K562 (cell line): ENCODE measurements around the gene HLA-DOB. TPM values are rescaled to one million over a fixed set of nuclear protein-coding genes. Genes with fewer than 3 reads are reported as not detected.

Experiments
- HEY1 ChIP-seq: fragments of 250-450 bp; sonication (Bioruptor Pico); IDR thresholded peaks from 2 replicates; pipeline ENCODE4 v1.5.0; 2020; ENCODE audit warnings: mild to moderate bottlenecking, moderate library complexity, borderline replicate concordance
- ILK ChIP-seq: fragments of 450-650 bp; IDR thresholded peaks from 2 replicates; pipeline ENCODE4 v1.6.1; 2016; ENCODE audit warnings: missing genetic modification characterization, low read depth, mild to moderate bottlenecking, missing compliant biosample characterization, moderate library complexity, borderline replicate concordance
- IRF2 ChIP-seq: sonication (generic); formaldehyde crosslinking; IDR thresholded peaks from 2 replicates; pipeline ENCODE4 v1.8.1; 2022; ENCODE audit warnings: mild to moderate bottlenecking, missing genetic modification reagents
- KLF16 ChIP-seq: IDR thresholded peaks from 2 replicates; pipeline ENCODE4 v1.6.1; 2016; ENCODE audit warnings: antibody characterized with exemption
- MCM2 ChIP-seq: fragments of 450-650 bp; IDR thresholded peaks from 2 replicates; pipeline ENCODE4 v1.6.1; 2017; ENCODE audit warnings: low read depth, mild to moderate bottlenecking
- MTA3 ChIP-seq: fragments of 450-650 bp; formaldehyde crosslinking; IDR thresholded peaks from 2 replicates; pipeline ENCODE4 v1.6.1; 2017; ENCODE audit warnings: mild to moderate bottlenecking, borderline replicate concordance
- NR1H2 ChIP-seq: sonication (generic); formaldehyde crosslinking; IDR thresholded peaks from 2 replicates; pipeline ENCODE4 v1.4.0; 2020; ENCODE audit warnings: mild to moderate bottlenecking, missing genetic modification reagents
- PML ChIP-seq: IDR thresholded peaks from 2 replicates; pipeline ENCODE4 v1.6.1; 2012; ENCODE audit warnings: low read length, inconsistent platforms
- POLR2A ChIP-seq: fragments of 450-650 bp; conservative IDR thresholded peaks from 2 replicates; pipeline ENCODE4 v1.6.1; 2016
- RERE ChIP-seq: sonication (generic); formaldehyde crosslinking; IDR thresholded peaks from 2 replicates; pipeline ENCODE4 v1.8.0; 2023; ENCODE audit warnings: missing genetic modification reagents, mild to moderate bottlenecking, borderline replicate concordance
- TAF15 ChIP-seq: fragments of 200-400 bp; formaldehyde crosslinking; IDR thresholded peaks from 2 replicates; pipeline ENCODE4 v1.6.1; 2017; ENCODE audit warnings: mild to moderate bottlenecking, low read depth, low read length, moderate library complexity
- ZBTB26 ChIP-seq: fragments of 450-650 bp; formaldehyde crosslinking; IDR thresholded peaks from 2 replicates; pipeline ENCODE4 v1.4.0; 2022; ENCODE audit warnings: missing genetic modification characterization
- ZFP1 ChIP-seq: fragments of 450-650 bp; formaldehyde crosslinking; IDR thresholded peaks from 2 replicates; pipeline ENCODE4 v1.4.0; 2020; ENCODE audit warnings: mild to moderate bottlenecking, mixed read lengths
- ZFP30 ChIP-seq: fragments of 250-450 bp; sonication (Bioruptor Pico); IDR thresholded peaks from 2 replicates; pipeline ENCODE4 v1.8.0; 2022; ENCODE audit warnings: moderate library complexity, mild to moderate bottlenecking, inconsistent platforms, borderline replicate concordance
- ZNF143 ChIP-seq: sonication (generic); formaldehyde crosslinking; IDR thresholded peaks from 2 replicates; pipeline ENCODE4 v1.9.0; 2022; ENCODE audit warnings: mild to moderate bottlenecking, missing genetic modification reagents
- ZNF280A ChIP-seq: fragments of 450-650 bp; IDR thresholded peaks from 2 replicates; pipeline ENCODE4 v1.6.1; 2018; ENCODE audit warnings: mild to moderate bottlenecking, low read depth; ENCODE audit not compliant: partially characterized antibody
- ZNF766 ChIP-seq: fragments of 200-800 bp; sonication (Bioruptor generic); conservative IDR thresholded peaks from 2 replicates; pipeline ENCODE4 v1.6.1; 2016; ENCODE audit warnings: missing genetic modification characterization, missing compliant biosample characterization
- polyA plus RNA-seq, 8 experiments: library from polyadenylated mRNA; depleted of rRNA in 4 of 8; stranded (reverse) in 5 of 8; unstranded in 3 of 8; fragments of >200 nt; fragmentation: Nextera tagmentation in 2 of 8; fragmentation: Illumina TruSeq in 1 of 8; extraction: Ambion mirVana in 2 of 8; extraction: Trizol in 1 of 8; gene quantifications; 2 replicates each; pipeline versions ENCODE4 v1.2.1 to v1.2.3, GENCODE V29; 2011 to 2014; ENCODE audit warnings: inconsistent platforms in 1 of 8, missing spikeins in 1 of 8
- total RNA-seq, 7 experiments: library from RNA; depleted of rRNA in 6 of 7; stranded (reverse); fragments of >200 nt in 6 of 7; fragmentation: Illumina TruSeq in 2 of 7; extraction: Trizol in 2 of 7; gene quantifications; 2 replicates each; pipeline versions ENCODE4 v1.2.1 to v1.2.3, GENCODE V29; 2011 to 2021; ENCODE audit warnings: low replicate concordance in 1 of 7
- TF ChIP-seq, protein P1 (sequence below): fragments of 450-650 bp; IDR thresholded peaks from 2 replicates; pipeline ENCODE4 v1.7.0; 2016; ENCODE audit warnings: borderline replicate concordance

HLA-DOB gene
- total and polyA plus RNA-seq, 9 of the 15 experiments (the other 6 are each of a cell fraction or from before 2014, with no cell fraction given): 1.2 to 4.0 (median 2.5) TPM

- TF ChIP-seq RERE (CRISPR knock-in tag) (no peak), IRF2 (no peak), KLF16 (peak; percentile 78), ZBTB26 (CRISPR knock-in tag) (no peak), ZFP30 (no peak), MTA3 (0 out of 2 replicates have a peak, but pooled peaks have one; percentile 43), ZFP1 (no peak), PML (peak; percentile 69), NR1H2 (CRISPR knock-in tag) (no peak), HEY1 (CRISPR knock-in tag) (no peak), ZNF143 (CRISPR knock-in tag) (no peak), MCM2 (no peak), TAF15 (no peak), ILK (tag) (no peak), ZNF766 (CRISPR knock-in tag) (no peak), POLR2A (no peak), ZNF280A (no peak)
- TF ChIP-seq, protein P1, sequence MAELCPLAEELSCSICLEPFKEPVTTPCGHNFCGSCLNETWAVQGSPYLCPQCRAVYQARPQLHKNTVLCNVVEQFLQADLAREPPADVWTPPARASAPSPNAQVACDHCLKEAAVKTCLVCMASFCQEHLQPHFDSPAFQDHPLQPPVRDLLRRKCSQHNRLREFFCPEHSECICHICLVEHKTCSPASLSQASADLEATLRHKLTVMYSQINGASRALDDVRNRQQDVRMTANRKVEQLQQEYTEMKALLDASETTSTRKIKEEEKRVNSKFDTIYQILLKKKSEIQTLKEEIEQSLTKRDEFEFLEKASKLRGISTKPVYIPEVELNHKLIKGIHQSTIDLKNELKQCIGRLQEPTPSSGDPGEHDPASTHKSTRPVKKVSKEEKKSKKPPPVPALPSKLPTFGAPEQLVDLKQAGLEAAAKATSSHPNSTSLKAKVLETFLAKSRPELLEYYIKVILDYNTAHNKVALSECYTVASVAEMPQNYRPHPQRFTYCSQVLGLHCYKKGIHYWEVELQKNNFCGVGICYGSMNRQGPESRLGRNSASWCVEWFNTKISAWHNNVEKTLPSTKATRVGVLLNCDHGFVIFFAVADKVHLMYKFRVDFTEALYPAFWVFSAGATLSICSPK: no peak
Measured at GRCh38 chr6:32857156-32857891, 40.5 kb upstream of the HLA-DOB start (continued).
